H9 (cell line): ENCODE results near the gene NF1. TPM values are rescaled to one million over a fixed set of nuclear protein-coding genes. Genes with fewer than 3 reads are reported as not detected.

Experiments
- DNase-seq: peaks from one replicate; pipeline ENCODE4 v3.0.0-alpha.2; 2017
- H2AFZ ChIP-seq: one replicate; pipeline ENCODE4 v1.6.1; 2013; ENCODE audit warnings: mild to moderate bottlenecking, low read length, control low read depth, moderate library complexity
- H2AK5ac ChIP-seq: 2 replicates; pipeline ENCODE4 v1.6.1; 2013; ENCODE audit warnings: low read length, control low read depth, mixed read lengths; ENCODE audit not compliant: insufficient read length
- H2BK120ac ChIP-seq: one replicate; pipeline ENCODE4 v1.6.1; 2013; ENCODE audit warnings: low read depth, mild to moderate bottlenecking, low read length, control low read depth, inconsistent platforms; ENCODE audit not compliant: poor library complexity, severe bottlenecking
- H2BK12ac ChIP-seq: 2 replicates; pipeline ENCODE4 v1.6.1; 2013; ENCODE audit warnings: low read length, control low read depth, mixed read lengths, low read depth; ENCODE audit not compliant: insufficient read length
- H2BK15ac ChIP-seq: 2 replicates; pipeline ENCODE4 v1.6.1; 2013; ENCODE audit warnings: low read depth, low read length, control low read depth
- H2BK20ac ChIP-seq: one replicate; pipeline ENCODE4 v1.6.1; 2013; ENCODE audit warnings: low read depth, mild to moderate bottlenecking, low read length, control low read depth, inconsistent platforms; ENCODE audit not compliant: poor library complexity, severe bottlenecking
- H2BK5ac ChIP-seq: 2 replicates; pipeline ENCODE4 v1.6.1; 2013; ENCODE audit warnings: low read length, control low read depth, mixed read lengths; ENCODE audit not compliant: insufficient read length
- H3K14ac ChIP-seq: 2 replicates; pipeline ENCODE4 v1.6.1; 2013; ENCODE audit warnings: low read length, control low read depth; ENCODE audit not compliant: insufficient read depth
- H3K18ac ChIP-seq: 2 replicates; pipeline ENCODE4 v1.6.1; 2013; ENCODE audit warnings: low read depth, mild to moderate bottlenecking, mixed read lengths, low read length, control low read depth; ENCODE audit not compliant: insufficient read length
- H3K23ac ChIP-seq: 2 replicates; pipeline ENCODE4 v1.6.1; 2013; ENCODE audit warnings: low read length, control low read depth, mixed read lengths, low read depth; ENCODE audit not compliant: insufficient read length
- H3K23me2 ChIP-seq: 2 replicates; pipeline ENCODE4 v1.6.1; 2013; ENCODE audit warnings: low read depth, mild to moderate bottlenecking, mixed read lengths, low read length, control low read depth; ENCODE audit not compliant: insufficient read length, poor library complexity, severe bottlenecking
- H3K27ac ChIP-seq: 2 replicates; pipeline ENCODE4 v1.5.1; 2013; ENCODE audit warnings: low read length, control low read depth, mixed read lengths, low read depth; ENCODE audit not compliant: insufficient read length
- H3K27me3 ChIP-seq: 2 replicates; pipeline ENCODE4 v1.6.1; 2013; ENCODE audit warnings: low read length, control low read depth, inconsistent platforms; ENCODE audit not compliant: insufficient read depth
- H3K4ac ChIP-seq: 2 replicates; pipeline ENCODE4 v1.6.1; 2013; ENCODE audit warnings: low read depth, mild to moderate bottlenecking, control low read depth, inconsistent platforms, low read length, moderate library complexity
- H3K4me1 ChIP-seq: 2 replicates; pipeline ENCODE4 v1.6.1; 2013; ENCODE audit warnings: low read length, control low read depth, inconsistent platforms; ENCODE audit not compliant: insufficient read depth
- H3K4me2 ChIP-seq: 2 replicates; pipeline ENCODE4 v1.6.1; 2013; ENCODE audit warnings: low read length, control low read depth, mixed read lengths; ENCODE audit not compliant: insufficient read length, insufficient read depth
- H3K56ac ChIP-seq: 2 replicates; pipeline ENCODE4 v1.6.1; 2013; ENCODE audit warnings: low read depth, mild to moderate bottlenecking, mixed read lengths, low read length, control low read depth; ENCODE audit not compliant: insufficient read length
- H3K79me1 ChIP-seq: 2 replicates; pipeline ENCODE4 v1.6.1; 2013; ENCODE audit warnings: low read depth, mild to moderate bottlenecking, moderate library complexity, low read length, control low read depth, inconsistent platforms; ENCODE audit not compliant: insufficient read depth, poor library complexity, severe bottlenecking
- H3K79me2 ChIP-seq: 2 replicates; pipeline ENCODE4 v1.6.1; 2013; ENCODE audit warnings: low read length, control low read depth, inconsistent platforms; ENCODE audit not compliant: insufficient read depth
- H3K9ac ChIP-seq: 2 replicates; pipeline ENCODE4 v1.6.1; 2013; ENCODE audit warnings: low read length, control low read depth, mixed read lengths; ENCODE audit not compliant: insufficient read length; ENCODE audit errors: extremely low read depth
- H3K9me3 ChIP-seq: one replicate; pipeline ENCODE4 v1.6.1; 2013; ENCODE audit warnings: low read depth, low read length, inconsistent platforms; ENCODE audit not compliant: control insufficient read depth
- H3T11ph ChIP-seq: one replicate; pipeline ENCODE4 v1.6.1; 2013; ENCODE audit warnings: mild to moderate bottlenecking, low read length, control low read depth, inconsistent platforms
- H4K20me1 ChIP-seq: one replicate; pipeline ENCODE4 v1.6.1; 2013; ENCODE audit not compliant: control insufficient read depth, insufficient read length, insufficient read depth
- H4K5ac ChIP-seq: 2 replicates; pipeline ENCODE4 v1.6.1; 2013; ENCODE audit warnings: low read depth, mild to moderate bottlenecking, mixed read lengths, low read length, control low read depth; ENCODE audit not compliant: insufficient read length
- H4K8ac ChIP-seq: replicated peaks from 2 replicates; pipeline ENCODE4 v1.6.1; 2013; ENCODE audit warnings: low read length, control low read depth, mixed read lengths, low read depth; ENCODE audit not compliant: insufficient read length
- H4K91ac ChIP-seq: 2 replicates; pipeline ENCODE4 v1.6.1; 2013; ENCODE audit warnings: low read depth, mild to moderate bottlenecking, moderate library complexity, mixed read lengths, low read length, control low read depth; ENCODE audit not compliant: insufficient read length
- H3K27ac Mint-ChIP-seq, 3 experiments: 2 replicates in 2 of 3; 3 replicates in 1 of 3; pipeline ENCODE4 v1.8.0; 2020 to 2021; ENCODE audit warnings: mixed read lengths in 3 of 3, mild to moderate bottlenecking in 1 of 3, moderate library complexity in 1 of 3
- H3K27me3 Mint-ChIP-seq: 2 replicates; pipeline ENCODE4 v1.8.0; 2021; ENCODE audit warnings: low read depth, mild to moderate bottlenecking, moderate library complexity, mixed read lengths
- H3K36me3 Mint-ChIP-seq, 3 experiments: 2 replicates in 2 of 3; 3 replicates in 1 of 3; pipeline ENCODE4 v1.8.0; 2020 to 2021; ENCODE audit warnings: low read depth in 3 of 3, mixed read lengths in 3 of 3; ENCODE audit not compliant: insufficient read depth in 1 of 3
- H3K4me1 Mint-ChIP-seq, 2 experiments: 2 replicates each; pipeline ENCODE4 v1.8.0; 2020; ENCODE audit warnings: mixed read lengths in 2 of 2
- H3K4me3 Mint-ChIP-seq, 2 experiments: 2 replicates in 1 of 2; 3 replicates in 1 of 2; pipeline ENCODE4 v1.8.0; 2020 to 2021; ENCODE audit warnings: mild to moderate bottlenecking in 2 of 2, mixed read lengths in 2 of 2, moderate library complexity in 1 of 2
- H3K9me3 Mint-ChIP-seq, 2 experiments: 2 replicates in 1 of 2; 3 replicates in 1 of 2; pipeline ENCODE4 v1.8.0; 2020; ENCODE audit warnings: mild to moderate bottlenecking in 2 of 2, mixed read lengths in 2 of 2, moderate library complexity in 1 of 2
- WGBS: extraction: QIAGEN DNeasy Blood & Tissue Kit; methylation state at CpG from one replicate; pipeline ENCODE4 v1.1.7; 2013; ENCODE audit warnings: missing lambda C conversion rate, low lambda C conversion rate, mixed read lengths; ENCODE audit not compliant: insufficient read length; ENCODE audit errors: extremely low coverage; 5-methylcytosine and 5-hydroxymethylcytosine counted together
- total RNA-seq: library from RNA; stranded (reverse); gene quantifications from 2 replicates; pipeline ENCODE4 v1.2.1, GENCODE V29; 2021
- TF ChIP-seq, protein P1 (sequence below): fragments of 200-600 bp; sonication (generic); conservative IDR thresholded peaks from 3 replicates; pipeline ENCODE4 v1.8.0; 2021; ENCODE audit warnings: antibody characterized with exemption, mild to moderate bottlenecking

NF1 gene
- total RNA-seq, 1 experiment from 2014 or later, result 38.1 TPM

DNA sequence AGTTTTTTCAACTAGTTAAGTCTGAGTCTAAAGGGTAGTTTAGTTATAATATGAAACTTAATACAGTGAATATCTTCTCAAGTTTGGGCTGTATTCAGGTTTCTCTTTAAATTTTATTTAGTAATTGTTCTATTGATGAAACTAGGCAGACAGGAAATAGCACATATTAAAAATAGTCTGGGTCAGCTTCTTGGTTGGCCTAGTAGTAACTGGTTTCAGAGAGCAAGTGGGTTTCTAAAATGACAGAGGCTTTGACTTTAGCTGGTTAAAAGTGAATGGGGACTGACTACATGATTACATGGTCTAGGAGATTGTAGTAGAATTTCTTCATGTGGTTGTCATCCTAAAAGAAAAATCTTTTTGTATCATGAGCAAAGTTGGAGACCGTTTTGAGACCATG is 155.5 kb downstream of the NF1 start:
- H3K27ac Mint-ChIP-seq, result peak overlapping the region in 2 of 3 experiments; percentile 21 to 68; a peak in 2 of 7 replicates
- H4K20me1 ChIP-seq, result no peaks in the 10 kb centered on the region
- H4K8ac ChIP-seq, result no peak overlapping the region
- H2BK120ac ChIP-seq, result no peak overlapping the region
- no peaks in the 10 kb centered on the region for H3K79me2 ChIP-seq
- H3K23me2 ChIP-seq, result no peaks in the 10 kb centered on the region
- H3K36me3 Mint-ChIP-seq, result peaks cover 0 to 18% (median 9%) of the 10 kb centered on the region in 3 experiments; a peak in 4 of 7 replicates
- H3K27me3 Mint-ChIP-seq, result no peaks in the 10 kb centered on the region
- H3K4me2 ChIP-seq, result no peak overlapping the region
- H3K14ac ChIP-seq, result no peak overlapping the region
- no peak overlapping the region for H3K9ac ChIP-seq
- H3K79me1 ChIP-seq, result no peaks in the 10 kb centered on the region
- H3K27ac ChIP-seq, result no peak overlapping the region
- no peak overlapping the region for H2BK20ac ChIP-seq
- no peak overlapping the region for H2AK5ac ChIP-seq
- no peak overlapping the region for H3T11ph ChIP-seq
- no peaks in the 10 kb centered on the region for H3K9me3 ChIP-seq
- no peak overlapping the region for H3K18ac ChIP-seq
- no peak overlapping the region for H3K23ac ChIP-seq
- peaks cover 4% of the 10 kb centered on the region; the same call in 1 of the 2 replicates for H3K4me1 ChIP-seq
- no peak overlapping the region for H4K91ac ChIP-seq
- H3K4me3 Mint-ChIP-seq, result no peak overlapping the region
- no peaks in the 10 kb centered on the region for H3K27me3 ChIP-seq
- no peak overlapping the region for H4K5ac ChIP-seq
- H3K4me1 Mint-ChIP-seq, result peaks cover 12% of the 10 kb centered on the region in 2 experiments
- DNase-seq, result no peak
- no CpG with 5 or more reads among the region's 1 CpG for WGBS
- TF ChIP-seq, protein P1, sequence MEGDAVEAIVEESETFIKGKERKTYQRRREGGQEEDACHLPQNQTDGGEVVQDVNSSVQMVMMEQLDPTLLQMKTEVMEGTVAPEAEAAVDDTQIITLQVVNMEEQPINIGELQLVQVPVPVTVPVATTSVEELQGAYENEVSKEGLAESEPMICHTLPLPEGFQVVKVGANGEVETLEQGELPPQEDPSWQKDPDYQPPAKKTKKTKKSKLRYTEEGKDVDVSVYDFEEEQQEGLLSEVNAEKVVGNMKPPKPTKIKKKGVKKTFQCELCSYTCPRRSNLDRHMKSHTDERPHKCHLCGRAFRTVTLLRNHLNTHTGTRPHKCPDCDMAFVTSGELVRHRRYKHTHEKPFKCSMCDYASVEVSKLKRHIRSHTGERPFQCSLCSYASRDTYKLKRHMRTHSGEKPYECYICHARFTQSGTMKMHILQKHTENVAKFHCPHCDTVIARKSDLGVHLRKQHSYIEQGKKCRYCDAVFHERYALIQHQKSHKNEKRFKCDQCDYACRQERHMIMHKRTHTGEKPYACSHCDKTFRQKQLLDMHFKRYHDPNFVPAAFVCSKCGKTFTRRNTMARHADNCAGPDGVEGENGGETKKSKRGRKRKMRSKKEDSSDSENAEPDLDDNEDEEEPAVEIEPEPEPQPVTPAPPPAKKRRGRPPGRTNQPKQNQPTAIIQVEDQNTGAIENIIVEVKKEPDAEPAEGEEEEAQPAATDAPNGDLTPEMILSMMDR, result no peak
- no peak overlapping the region for H3K4ac ChIP-seq
- no peak overlapping the region for H2AFZ ChIP-seq
- no peak overlapping the region for H2BK12ac ChIP-seq
- H3K9me3 Mint-ChIP-seq, result no peaks in the 10 kb centered on the region
- H2BK15ac ChIP-seq, result no peak overlapping the region
- H3K56ac ChIP-seq, result no peak overlapping the region
- H2BK5ac ChIP-seq, result no peak overlapping the region
